C4-2B (cell line): ENCODE measurements around the gene TPSD1.
"Not testable (repeated sequence)": the region's sequence is repeated elsewhere in the genome, so short reads cannot be mapped to it uniquely, and the experiment has no call there.

Source experiments
- CTCF ChIP-seq: fragments of 450-650 bp; conservative IDR thresholded peaks from 2 replicates; pipeline ENCODE4 v1.5.1; 2017; ENCODE audit warnings: mild to moderate bottlenecking
- ZFX ChIP-seq: fragments of 450-650 bp; IDR thresholded peaks from 2 replicates; pipeline ENCODE4 v1.6.1; 2017

- not testable (repeated sequence) for TF ChIP-seq CTCF, ZFX
Measured at GRCh38 chr16:1230084-1230470, 25.8 kb upstream of the TPSD1 start, which contains the start of gene TPSB2.
